COLO668 (cell line): Measurements from ENCODE around the gene KANK3.
"Not testable (repeated sequence)": the region's sequence is repeated elsewhere in the genome, so short reads cannot be mapped to it uniquely, and the experiment has no call there.

Experiments used
- DNase-seq: peaks from one replicate; lab custom pipeline; 2025; ENCODE audit not compliant: unreplicated experiment; lab: John Stamatoyannopoulos, UW

The KANK3 gene

GRCh38 chr19:8371011-8371804 is 28.1 kb upstream of the KANK3 start:
- no peak for DNase-seq

GRCh38 chr19:8370176-8371010 is 27.3 kb upstream of the KANK3 start:
- no peak for DNase-seq

- peak; percentile 56 for DNase-seq
These were observed 24.4 kb upstream of the KANK3 start for GRCh38 chr19:8367327-8368001.

- no peak for DNase-seq
These were observed 23.9 kb upstream of the KANK3 start for GRCh38 chr19:8366961-8367326.

GRCh38 chr19:8366121-8366581 is 23.1 kb upstream of the KANK3 start:
- no peak for DNase-seq

- no peak for DNase-seq
These were observed 21.0 kb upstream of the KANK3 start, which contains the start of gene ANGPTL4 for GRCh38 chr19:8363803-8364771. Gene ANGPTL4, plus strand, starts transcription at chr19:8364155. Its CDS starts 167 bp downstream, at chr19:8364322.

- DNase-seq, result peak; percentile 56
These were observed 19.1 kb upstream of the KANK3 start for GRCh38 chr19:8361921-8362793.

- no peak for DNase-seq
These were observed 17.1 kb upstream of the KANK3 start for GRCh38 chr19:8360196-8360595.

- DNase-seq, result no peak
These were observed 15.9 kb upstream of the KANK3 start for GRCh38 chr19:8358948-8359347.

- DNase-seq, result no peak
These were observed 14.0 kb upstream of the KANK3 start for GRCh38 chr19:8357007-8357521.

- DNase-seq, result no peak
These were observed 12.8 kb upstream of the KANK3 start for GRCh38 chr19:8355631-8356402.

- not testable (repeated sequence) for DNase-seq
These were observed 9.8 kb upstream of the KANK3 start for GRCh38 chr19:8352845-8353244.

GRCh38 chr19:8352134-8352827 is 9.2 kb upstream of the KANK3 start:
- no peak for DNase-seq

GRCh38 chr19:8349629-8350372 is 6.7 kb upstream of the KANK3 start:
- DNase-seq, result not testable (repeated sequence)

- DNase-seq, result no peak
These were observed 402 bp upstream of the KANK3 start for GRCh38 chr19:8343483-8343844.

GRCh38 chr19:8342316-8342683 is 762 bp downstream of the KANK3 start:
- no peak for DNase-seq

GRCh38 chr19:8341504-8341903 is 1.6 kb downstream of the KANK3 start:
- not testable (repeated sequence) for DNase-seq
